OCI-LY7 (cell line): ENCODE results near the gene ADCY9. TPM values are rescaled to one million over a fixed set of nuclear protein-coding genes. Genes with fewer than 3 reads are reported as not detected.
"Not testable (repeated sequence)": the region's sequence is repeated elsewhere in the genome, so short reads cannot be mapped to it uniquely, and the experiment has no call there.

Source experiments
- BruUV-seq: library from RNA; stranded (reverse); fragments of 400-500 nt; replicated peaks from 2 replicates; lab custom pipeline; 2021; lab: Mats Ljungman, UMichigan
- CTCF ChIA-PET: fragments of 300-600 bp; sonication (Branson Sonifier 250); formaldehyde crosslinking; loops from one replicate; lab custom pipeline; 2022; ENCODE audit warnings: antibody characterized with exemption; ENCODE audit not compliant: unreplicated experiment; lab: Charles Lee
- POLR2A ChIA-PET: fragments of 300-600 bp; sonication (Branson Sonifier 250); formaldehyde crosslinking; loops from one replicate; lab custom pipeline; 2022; ENCODE audit warnings: antibody characterized with exemption; lab: Charles Lee
- DNase-seq: peaks from one replicate; pipeline ENCODE4 v3.0.0-alpha.2; 2015; ENCODE audit warnings: low spot score
- H2AFZ ChIP-seq: fragments of 200-600 bp; sonication (generic), shearing (Covaris generic); 2 replicates; pipeline ENCODE4 v1.6.1; 2014; ENCODE audit warnings: mild to moderate bottlenecking, antibody characterized with exemption, low read length, moderate library complexity
- H3K27ac ChIP-seq: fragments of 200-600 bp; sonication (generic); 2 replicates; pipeline ENCODE4 v1.5.1; 2014; ENCODE audit warnings: mixed run types, low read depth, mild to moderate bottlenecking, moderate library complexity, low read length, inconsistent platforms; ENCODE audit not compliant: poor library complexity, severe bottlenecking
- H3K36me3 ChIP-seq: fragments of 200-600 bp; sonication (generic); 2 replicates; pipeline ENCODE4 v1.6.1; 2014; ENCODE audit warnings: mild to moderate bottlenecking, antibody characterized with exemption, low read length, moderate library complexity, mixed read lengths; ENCODE audit not compliant: insufficient read depth
- H3K4me1 ChIP-seq: fragments of 200-600 bp; sonication (generic); 2 replicates; pipeline ENCODE4 v1.5.1; 2014; ENCODE audit warnings: mild to moderate bottlenecking, low read length; ENCODE audit not compliant: insufficient read depth, poor library complexity, severe bottlenecking
- H3K4me2 ChIP-seq: fragments of 200-600 bp; sonication (generic); 2 replicates; pipeline ENCODE4 v1.6.1; 2014; ENCODE audit warnings: mild to moderate bottlenecking, low read length
- H3K4me3 ChIP-seq: fragments of 200-600 bp; sonication (generic); 2 replicates; pipeline ENCODE4 v1.5.1; 2014; ENCODE audit warnings: mild to moderate bottlenecking, low read depth, low read length; ENCODE audit not compliant: poor library complexity, severe bottlenecking
- H3K79me2 ChIP-seq: fragments of 200-600 bp; sonication (generic); 2 replicates; pipeline ENCODE4 v1.6.1; 2016; ENCODE audit warnings: low read depth, mild to moderate bottlenecking, low read length, moderate library complexity, mixed read lengths; ENCODE audit not compliant: insufficient read depth
- H3K9me2 ChIP-seq: fragments of 200-600 bp; sonication (generic); 2 replicates; pipeline ENCODE4 v1.6.1; 2016; ENCODE audit warnings: mild to moderate bottlenecking, low read length, mixed read lengths; ENCODE audit not compliant: insufficient read depth
- H3K9me3 ChIP-seq: fragments of 200-600 bp; sonication (generic); 2 replicates; pipeline ENCODE4 v1.6.1; 2014; ENCODE audit warnings: mild to moderate bottlenecking, mixed run types, low read length, mixed read lengths
- H4K20me1 ChIP-seq: fragments of 200-600 bp; sonication (generic); 2 replicates; pipeline ENCODE4 v1.6.1; 2014; ENCODE audit warnings: mild to moderate bottlenecking, antibody characterized with exemption, low read length, moderate library complexity, mixed read lengths; ENCODE audit not compliant: insufficient read depth
- CTCF ChIP-seq: fragments of 200-600 bp; sonication (generic); conservative IDR thresholded peaks from 2 replicates; pipeline ENCODE4 v1.5.1; 2014; ENCODE audit warnings: mild to moderate bottlenecking, antibody characterized with exemption, low read length, moderate library complexity, mixed read lengths
- EZH2phosphoT487 ChIP-seq: fragments of 200-600 bp; sonication (generic); IDR thresholded peaks from 2 replicates; pipeline ENCODE4 v1.6.1; 2018; ENCODE audit warnings: low read depth, borderline replicate concordance, mild to moderate bottlenecking, mixed run types, antibody characterized with exemption, low read length, moderate library complexity, mixed read lengths
- intact Hi-C: fragments of 100-400 bp; cut with micrococcal nuclease; formaldehyde crosslinking; loops from one replicate; pipeline ENCODE4 v1.10.0; 2022; ENCODE audit not compliant: unreplicated experiment
- total RNA-seq, 2 experiments: library from RNA; depleted of rRNA in 1 of 2; stranded (reverse); fragments of >200 nt in 1 of 2; shearing (Covaris generic) in 1 of 2; gene quantifications; 2 replicates each; pipeline ENCODE4 v1.2.3, GENCODE V29; 2014 to 2022

Gene ADCY9
- total RNA-seq, 2 experiments from 2014 or later: 0.22 to 0.34 TPM

GRCh38 chr16:4049031-4049430 lies 67.2 kb downstream of the ADCY9 start:
- H3K36me3 ChIP-seq: no peaks in the 10 kb centered on the region
- H4K20me1 ChIP-seq: no peaks in the 10 kb centered on the region
- H3K27ac ChIP-seq: no peak overlapping the region
- DNase-seq: no peak
- H3K4me2 ChIP-seq: no peak overlapping the region
- CTCF ChIA-PET: no interaction called here
- H3K79me2 ChIP-seq: no peaks in the 10 kb centered on the region
- TF ChIP-seq CTCF (no peak), EZH2phosphoT487 (no peak)
- POLR2A ChIA-PET: interaction anchor here (0.6 kb wide), 1 partner anchor 953 kb away, joined by 4 read pairs; no protein-coding TSS in a partner anchor
- no peaks in the 10 kb centered on the region for H3K9me2 ChIP-seq
- H3K4me1 ChIP-seq: no peaks in the 10 kb centered on the region
- intact Hi-C loops: no loop called here
- no peaks in the 10 kb centered on the region for H3K9me3 ChIP-seq
- no TSS peak for BruUV-seq
- no peak overlapping the region for H2AFZ ChIP-seq
- H3K4me3 ChIP-seq: no peak overlapping the region

GRCh38 chr16:4048481-4048880 lies 67.8 kb downstream of the ADCY9 start:
- CTCF ChIA-PET: no interaction called here
- BruUV-seq: no TSS peak
- H3K27ac ChIP-seq: no peak overlapping the region
- H3K36me3 ChIP-seq: no peaks in the 10 kb centered on the region
- intact Hi-C loops: no loop called here
- no peaks in the 10 kb centered on the region for H3K4me1 ChIP-seq
- no peak overlapping the region for H2AFZ ChIP-seq
- no peak for DNase-seq
- POLR2A ChIA-PET: interaction anchor here (0.6 kb wide), 1 partner anchor 953 kb away, joined by 4 read pairs; no protein-coding TSS in a partner anchor
- TF ChIP-seq EZH2phosphoT487: no peak
- TF ChIP-seq CTCF: no peak
- H3K79me2 ChIP-seq: no peaks in the 10 kb centered on the region
- no peak overlapping the region for H3K4me3 ChIP-seq
- no peaks in the 10 kb centered on the region for H3K9me2 ChIP-seq
- H3K4me2 ChIP-seq: no peak overlapping the region
- H3K9me3 ChIP-seq: no peaks in the 10 kb centered on the region
- H4K20me1 ChIP-seq: no peaks in the 10 kb centered on the region

- no TSS peak for BruUV-seq
These were observed 70.0 kb downstream of the ADCY9 start for GRCh38 chr16:4046221-4046620.

GRCh38 chr16:4045561-4045960 lies 70.7 kb downstream of the ADCY9 start:
- H3K9me3 ChIP-seq, H3K4me1 ChIP-seq, H3K79me2 ChIP-seq, intact Hi-C loops, H3K9me2 ChIP-seq, POLR2A ChIA-PET, DNase-seq, H3K4me3 ChIP-seq, H3K4me2 ChIP-seq, H2AFZ ChIP-seq, H3K36me3 ChIP-seq, BruUV-seq, H4K20me1 ChIP-seq, H3K27ac ChIP-seq, CTCF ChIA-PET: not testable (repeated sequence)

More at GRCh38 chr16:4046221-4046620, 70.0 kb downstream of the ADCY9 start:
- Histone ChIP-seq H3K9me2 (no peaks in the 10 kb centered on the region), H3K36me3 (no peaks in the 10 kb centered on the region), H3K79me2 (no peaks in the 10 kb centered on the region), H4K20me1 (no peaks in the 10 kb centered on the region), H3K4me2 (no peak overlapping the region), H3K4me3 (no peak overlapping the region), H3K27ac (no peak overlapping the region), H3K4me1 (no peaks in the 10 kb centered on the region), H3K9me3 (no peaks in the 10 kb centered on the region), H2AFZ (no peak overlapping the region)
- intact Hi-C loops: no loop called here
- POLR2A ChIA-PET: no interaction called here
- DNase-seq: no peak
- CTCF ChIA-PET: no interaction called here
- TF ChIP-seq CTCF (no peak), EZH2phosphoT487 (no peak)
